ENCODE measurements around the gene POM121C.
"Not testable (repeated sequence)": the region's sequence is repeated elsewhere in the genome, so short reads cannot be mapped to it uniquely, and the experiment has no call there.

POM121C gene

DNA sequence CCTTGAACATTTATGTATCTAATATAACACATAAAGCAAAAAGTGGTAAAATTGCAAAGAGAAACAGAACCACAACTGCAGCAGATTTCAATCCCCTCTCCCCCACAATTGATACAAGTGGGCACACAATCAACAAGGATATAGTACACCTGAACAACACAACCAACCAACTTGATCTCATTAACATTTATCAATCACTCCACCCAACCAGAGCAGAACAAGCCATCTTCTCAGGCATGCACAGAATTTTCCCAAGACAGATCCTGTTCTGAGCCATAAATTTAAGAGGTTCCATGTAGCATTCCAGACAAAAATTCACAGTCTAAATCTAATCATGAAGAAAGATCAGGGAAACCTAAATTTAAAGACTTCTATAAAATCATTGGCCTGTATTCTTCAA lies 5.8 kb downstream of the POM121C start:
- not testable (repeated sequence) for DNase-seq; H3K4me1 ChIP-seq; H3K27me3 ChIP-seq; H3K9me3 ChIP-seq; H3K36me3 ChIP-seq; H3K4me3 ChIP-seq (ENCODE audit: low read depth, low read length)

GRCh38 chr7:75477457-75477856 lies 8.6 kb downstream of the POM121C start:
- not testable (repeated sequence) for H3K27me3 ChIP-seq; H3K9me3 ChIP-seq; H3K4me3 ChIP-seq (ENCODE audit: low read depth, low read length); H3K36me3 ChIP-seq; H3K4me1 ChIP-seq; DNase-seq

GRCh38 chr7:75470166-75470565 lies 15.9 kb downstream of the POM121C start:
- not testable (repeated sequence) for H3K27me3 ChIP-seq; DNase-seq; H3K36me3 ChIP-seq; H3K4me3 ChIP-seq (ENCODE audit: low read depth, low read length); H3K4me1 ChIP-seq; H3K9me3 ChIP-seq

DNA sequence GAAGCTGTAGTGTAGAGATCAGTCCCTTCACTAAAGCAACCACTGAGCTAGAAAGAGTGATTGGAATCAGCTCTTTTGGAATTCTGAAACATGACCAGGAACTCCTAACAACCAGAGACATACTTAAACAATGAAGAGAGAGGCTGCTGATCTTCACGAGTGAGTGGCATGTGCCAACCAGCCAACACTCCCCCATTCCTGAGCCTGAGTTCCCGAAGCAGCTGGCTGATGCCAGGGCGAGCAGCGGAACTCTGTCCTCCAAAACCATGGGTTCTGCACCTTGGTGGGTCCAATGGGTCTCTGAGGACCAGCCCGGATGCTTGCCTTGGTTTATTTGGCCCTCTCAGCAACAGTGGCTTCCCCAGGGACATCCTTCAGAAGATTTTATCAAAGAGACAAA lies 25.6 kb downstream of the POM121C start:
- H3K9me3 ChIP-seq; H3K27me3 ChIP-seq; H3K4me3 ChIP-seq (ENCODE audit: low read depth, low read length); H3K36me3 ChIP-seq; DNase-seq; H3K4me1 ChIP-seq: not testable (repeated sequence)

DNA sequence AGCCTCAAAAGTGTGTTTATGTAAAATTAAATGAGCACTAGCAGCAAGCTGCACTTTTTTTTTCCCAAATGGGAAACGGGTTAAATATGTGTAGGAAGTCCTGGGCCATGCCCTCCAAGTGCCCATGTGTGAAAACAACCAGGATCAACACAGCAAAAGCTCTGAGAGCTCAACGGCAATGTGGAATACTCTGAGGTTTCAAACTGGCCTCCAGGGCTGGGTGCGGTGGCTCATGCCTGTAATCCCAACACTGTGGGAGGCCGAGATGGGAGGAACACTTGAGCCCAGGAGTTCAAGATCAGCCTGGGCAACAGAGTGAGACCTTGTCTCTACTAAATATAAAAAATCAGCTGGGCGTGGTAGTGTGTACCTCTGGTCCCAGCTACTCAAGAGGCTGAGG lies 28.1 kb downstream of the POM121C start:
- not testable (repeated sequence) for DNase-seq; H3K36me3 ChIP-seq; H3K4me1 ChIP-seq; H3K4me3 ChIP-seq (ENCODE audit: low read depth, low read length); H3K27me3 ChIP-seq; H3K9me3 ChIP-seq

DNA sequence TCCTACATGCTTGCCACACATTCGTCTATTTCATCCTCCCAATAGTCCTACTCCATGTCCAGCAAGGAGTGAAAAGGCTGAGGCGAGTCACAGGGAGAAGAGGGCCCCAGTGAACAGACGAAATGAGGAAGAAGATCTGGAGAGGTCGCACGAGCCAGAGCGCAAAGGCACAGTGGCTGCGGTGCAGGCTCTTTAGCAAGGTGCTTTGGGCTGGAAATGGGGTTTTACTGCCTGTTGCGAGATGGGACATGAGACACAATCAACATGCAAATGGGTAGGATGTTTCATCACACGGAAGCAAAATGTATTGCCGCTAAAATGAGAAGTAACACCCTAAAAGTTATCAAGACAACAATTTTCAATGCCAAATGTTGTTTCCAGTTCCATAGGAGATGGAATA lies 29.7 kb downstream of the POM121C start:
- H3K27me3 ChIP-seq; H3K36me3 ChIP-seq; H3K4me3 ChIP-seq (ENCODE audit: low read depth, low read length); H3K4me1 ChIP-seq; DNase-seq; H3K9me3 ChIP-seq: not testable (repeated sequence)

- not testable (repeated sequence) for H3K9me3 ChIP-seq; DNase-seq; H3K4me1 ChIP-seq; H3K36me3 ChIP-seq; H3K27me3 ChIP-seq; H3K4me3 ChIP-seq (ENCODE audit: low read depth, low read length)
- peak; percentile 44 for TF ChIP-seq CTCF (IDR thresholded peaks at IDR 0.05; ENCODE audit: low read depth, low read length)
Measured at GRCh38 chr7:75452494-75452955, 33.6 kb downstream of the POM121C start.

DNA sequence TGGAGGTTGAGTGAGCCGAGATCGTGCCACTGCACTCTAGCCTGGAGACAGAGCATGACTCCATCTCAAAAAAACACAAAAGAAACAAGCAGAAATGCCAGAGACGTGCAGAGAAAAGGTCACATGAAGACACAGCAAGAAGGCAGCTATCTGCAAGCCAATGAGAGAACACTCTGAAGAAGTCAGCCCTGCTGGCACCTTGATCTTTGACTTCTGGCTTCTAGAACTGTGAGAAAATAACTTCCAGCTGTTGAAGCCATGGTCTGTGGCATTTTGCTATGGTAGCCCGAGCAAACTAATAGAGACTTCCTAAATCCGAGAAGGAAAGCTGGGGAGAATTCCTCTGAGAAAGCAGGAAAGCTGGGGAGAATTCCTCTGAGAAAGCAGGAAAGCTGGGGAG lies 36.2 kb downstream of the POM121C start:
- not testable (repeated sequence) for H3K9me3 ChIP-seq; DNase-seq; H3K36me3 ChIP-seq; H3K4me1 ChIP-seq; H3K4me3 ChIP-seq (ENCODE audit: low read depth, low read length); H3K27me3 ChIP-seq

DNA sequence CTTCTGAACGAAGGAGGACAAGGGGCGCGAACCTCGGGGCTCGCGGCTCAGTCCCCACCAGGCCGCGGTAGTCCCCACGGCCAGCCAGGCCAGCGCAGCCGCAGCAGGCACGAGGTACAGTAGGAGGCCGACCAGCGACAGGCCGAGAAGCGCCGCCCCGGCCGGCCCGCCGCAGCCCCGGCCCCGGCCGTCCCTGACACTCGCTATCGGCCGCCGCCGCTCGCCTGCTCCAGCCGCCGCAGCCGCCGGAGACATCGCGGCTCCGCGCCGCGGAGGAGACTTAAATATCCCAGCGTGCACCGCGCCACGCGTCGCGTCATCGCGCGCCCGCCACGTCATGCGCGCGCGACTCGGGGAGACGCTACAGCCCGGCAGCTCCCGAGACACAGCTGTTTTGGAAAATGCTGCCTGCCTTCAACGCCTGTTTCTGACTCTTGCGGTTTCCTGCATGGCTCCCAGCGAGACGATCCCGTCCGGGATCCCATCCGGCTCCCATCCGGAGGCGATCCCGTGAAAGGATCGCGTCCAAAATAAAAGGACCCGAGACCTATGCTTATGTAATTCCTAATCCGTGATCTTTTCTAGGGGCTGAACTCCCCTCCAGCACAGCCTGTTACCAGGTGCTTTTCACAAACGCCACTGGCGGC lies 43.5 kb downstream of the POM121C start:
- not testable (repeated sequence) for H3K4me1 ChIP-seq, DNase-seq, H3K27me3 ChIP-seq, H3K9me3 ChIP-seq
- peaks cover 17% of the 10 kb centered on the region for H3K36me3 ChIP-seq
- H3K4me3 ChIP-seq (ENCODE audit: low read depth, low read length) = peak overlapping the region; percentile 60

GRCh38 chr7:75442101-75442464 lies 44.0 kb downstream of the POM121C start:
- peaks cover 20% of the 10 kb centered on the region for H3K36me3 ChIP-seq
- H3K9me3 ChIP-seq, H3K27me3 ChIP-seq, H3K4me1 ChIP-seq, DNase-seq: not testable (repeated sequence)
- H3K4me3 ChIP-seq (ENCODE audit: low read depth, low read length) = peak overlapping the region; percentile 49

GRCh38 chr7:75439000-75439399 lies 47.1 kb downstream of the POM121C start:
- H3K4me1 ChIP-seq; DNase-seq; H3K27me3 ChIP-seq; H3K4me3 ChIP-seq (ENCODE audit: low read depth, low read length); H3K9me3 ChIP-seq: not testable (repeated sequence)
- 0 out of 2 replicates have a peak, but pooled peaks have one; percentile 3 for TF ChIP-seq CTCF (IDR thresholded peaks at IDR 0.05; ENCODE audit: low read depth, low read length)
- peaks cover 41% of the 10 kb centered on the region for H3K36me3 ChIP-seq

- not testable (repeated sequence) for DNase-seq; H3K36me3 ChIP-seq; H3K4me3 ChIP-seq (ENCODE audit: low read depth, low read length); H3K27me3 ChIP-seq; H3K9me3 ChIP-seq; H3K4me1 ChIP-seq
Measured at GRCh38 chr7:75423481-75423880, 62.6 kb downstream of the POM121C start.

DNA sequence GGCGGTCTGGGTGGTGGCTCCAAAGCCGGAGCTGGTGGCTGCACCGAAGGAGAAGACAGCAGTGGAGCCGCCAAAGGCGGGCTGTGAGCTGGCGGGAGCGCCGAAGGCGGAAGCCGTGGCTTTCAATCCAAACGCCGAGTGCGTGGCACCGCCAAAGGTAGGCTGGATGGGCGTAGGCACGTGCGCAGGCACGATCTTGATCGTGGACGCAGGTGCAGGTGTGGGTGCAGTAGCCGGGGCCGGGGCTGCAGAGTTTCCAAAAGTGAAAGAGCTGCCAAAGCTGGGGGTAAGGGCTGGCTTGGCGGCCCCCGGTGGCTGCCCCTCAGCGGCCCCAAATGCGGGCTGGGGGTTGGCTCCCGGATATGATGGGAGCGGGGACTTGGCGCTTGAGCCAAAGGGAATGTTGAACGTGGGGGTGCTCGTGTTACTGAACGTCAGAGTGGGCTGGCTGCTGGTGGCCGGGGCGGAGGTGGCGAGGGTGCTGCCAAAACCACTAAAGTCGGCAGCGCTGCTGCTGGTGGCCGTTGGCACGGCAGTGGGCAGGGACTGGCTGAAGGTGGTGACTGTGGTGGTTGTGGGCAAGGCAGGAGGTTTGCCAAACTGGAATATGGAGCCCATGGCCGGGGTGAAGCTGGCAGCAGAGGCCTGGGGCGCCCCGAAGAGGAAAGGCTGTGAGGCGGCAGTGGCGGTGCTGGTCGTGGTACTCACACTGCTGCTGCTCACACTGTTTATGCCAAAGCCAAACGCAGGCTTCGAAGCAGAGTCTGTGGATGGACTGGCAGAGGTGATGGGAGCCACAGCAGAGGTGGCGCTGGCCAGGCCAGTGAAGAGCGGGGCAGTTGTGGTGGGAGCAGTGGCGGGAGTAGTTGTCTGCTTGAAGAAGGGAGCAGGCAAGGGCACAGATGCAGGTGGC lies 64.0 kb downstream of the POM121C start:
- not testable (repeated sequence) for DNase-seq; H3K36me3 ChIP-seq; H3K4me1 ChIP-seq; H3K9me3 ChIP-seq; H3K27me3 ChIP-seq; H3K4me3 ChIP-seq (ENCODE audit: low read depth, low read length)

DNA sequence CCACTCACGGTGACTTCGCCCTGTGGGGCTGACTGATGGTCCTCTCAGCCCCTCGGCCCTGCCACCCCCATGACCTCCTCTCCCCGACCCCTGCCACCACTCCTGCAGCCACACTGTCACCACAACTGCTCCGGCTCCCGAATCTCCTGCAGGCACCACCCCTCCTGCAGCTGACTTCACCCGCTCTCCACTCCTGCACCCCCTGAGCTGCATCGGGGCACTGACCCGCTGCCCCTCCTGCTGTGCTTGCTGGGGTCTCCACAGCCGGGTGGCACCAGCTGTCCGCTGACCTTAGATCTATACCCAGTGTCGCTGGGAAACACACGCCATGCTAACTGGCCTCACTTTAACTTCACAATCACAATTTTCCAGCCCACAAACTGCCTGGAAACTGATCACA lies 65.9 kb downstream of the POM121C start:
- not testable (repeated sequence) for H3K4me1 ChIP-seq; H3K4me3 ChIP-seq (ENCODE audit: low read depth, low read length); DNase-seq; H3K27me3 ChIP-seq; H3K9me3 ChIP-seq
- H3K36me3 ChIP-seq = peaks cover 12% of the 10 kb centered on the region
